GM20000 (cell line): ENCODE data around the gene ZNF454.

Source experiments
- DNase-seq: peaks from one replicate; pipeline ENCODE4 v3.0.0; 2012; ENCODE audit warnings: low spot score
- TF ChIP-seq, protein P1 (sequence below): IDR thresholded peaks from 2 replicates; pipeline ENCODE4 v1.5.1; 2012; ENCODE audit warnings: mild to moderate bottlenecking, control low read depth; ENCODE audit errors: extremely low read depth, missing control alignments

Gene ZNF454

DNA sequence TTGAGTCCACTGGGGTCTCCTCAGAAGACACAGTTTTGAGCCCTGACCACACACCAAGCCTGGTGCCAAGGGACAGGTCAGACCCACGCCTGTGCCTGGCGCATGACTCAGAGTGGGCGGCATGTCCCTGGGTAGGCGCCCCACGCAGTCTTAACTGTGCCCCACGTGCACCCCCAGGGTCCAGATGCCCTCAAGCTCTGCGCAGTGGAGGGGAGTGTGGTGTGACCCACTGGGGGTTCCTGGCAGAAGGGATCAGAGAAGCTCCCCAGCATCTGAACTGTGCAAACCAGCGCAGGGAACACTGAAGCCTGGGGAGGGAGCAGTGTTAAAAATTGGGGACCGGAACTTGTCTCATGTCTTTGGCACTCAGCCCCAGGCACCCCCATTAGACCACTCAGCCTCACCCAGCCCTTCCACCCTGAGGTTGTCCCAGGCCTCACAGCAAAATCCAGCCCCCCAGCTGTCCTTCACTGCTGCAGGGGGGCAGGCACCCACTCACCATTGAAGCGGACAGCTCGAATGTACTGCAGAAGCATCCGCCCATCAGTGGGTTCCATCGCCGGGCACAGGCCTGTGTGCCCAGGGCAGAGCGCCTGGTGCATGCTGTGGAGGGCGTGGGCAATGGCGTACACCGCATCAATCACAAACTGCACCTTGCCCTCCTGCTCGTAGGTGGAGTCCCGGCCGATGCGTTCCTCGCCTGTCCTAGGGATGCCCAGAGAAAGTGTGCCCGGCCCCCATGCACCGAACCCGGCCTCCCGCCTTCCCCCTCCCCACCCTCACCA, 47.6 kb downstream of the ZNF454 start:
- TF ChIP-seq, protein P1, sequence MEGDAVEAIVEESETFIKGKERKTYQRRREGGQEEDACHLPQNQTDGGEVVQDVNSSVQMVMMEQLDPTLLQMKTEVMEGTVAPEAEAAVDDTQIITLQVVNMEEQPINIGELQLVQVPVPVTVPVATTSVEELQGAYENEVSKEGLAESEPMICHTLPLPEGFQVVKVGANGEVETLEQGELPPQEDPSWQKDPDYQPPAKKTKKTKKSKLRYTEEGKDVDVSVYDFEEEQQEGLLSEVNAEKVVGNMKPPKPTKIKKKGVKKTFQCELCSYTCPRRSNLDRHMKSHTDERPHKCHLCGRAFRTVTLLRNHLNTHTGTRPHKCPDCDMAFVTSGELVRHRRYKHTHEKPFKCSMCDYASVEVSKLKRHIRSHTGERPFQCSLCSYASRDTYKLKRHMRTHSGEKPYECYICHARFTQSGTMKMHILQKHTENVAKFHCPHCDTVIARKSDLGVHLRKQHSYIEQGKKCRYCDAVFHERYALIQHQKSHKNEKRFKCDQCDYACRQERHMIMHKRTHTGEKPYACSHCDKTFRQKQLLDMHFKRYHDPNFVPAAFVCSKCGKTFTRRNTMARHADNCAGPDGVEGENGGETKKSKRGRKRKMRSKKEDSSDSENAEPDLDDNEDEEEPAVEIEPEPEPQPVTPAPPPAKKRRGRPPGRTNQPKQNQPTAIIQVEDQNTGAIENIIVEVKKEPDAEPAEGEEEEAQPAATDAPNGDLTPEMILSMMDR, result no peak
- DNase-seq, result no peak

DNA sequence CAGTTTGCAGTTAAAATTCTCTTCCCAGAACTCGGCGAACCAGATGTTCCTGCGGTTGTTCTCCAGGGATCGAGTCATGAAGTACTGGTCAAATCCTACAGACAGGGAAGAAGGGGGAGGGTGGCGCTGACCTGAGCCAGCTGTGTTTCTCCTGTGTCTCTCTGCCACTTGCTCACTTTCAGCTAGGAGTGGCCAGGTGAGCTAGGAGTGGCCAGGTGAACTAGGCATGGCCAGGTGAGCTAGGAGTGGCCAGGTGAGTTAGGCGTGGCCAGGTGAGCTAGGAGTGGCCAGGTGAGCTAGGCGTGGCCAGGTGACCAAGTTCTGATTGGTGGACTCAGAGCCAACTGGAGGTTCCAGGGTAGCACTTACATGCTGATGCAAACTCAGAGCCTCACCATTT, 48.3 kb downstream of the ZNF454 start:
- TF ChIP-seq, protein P1, result no peak

DNA sequence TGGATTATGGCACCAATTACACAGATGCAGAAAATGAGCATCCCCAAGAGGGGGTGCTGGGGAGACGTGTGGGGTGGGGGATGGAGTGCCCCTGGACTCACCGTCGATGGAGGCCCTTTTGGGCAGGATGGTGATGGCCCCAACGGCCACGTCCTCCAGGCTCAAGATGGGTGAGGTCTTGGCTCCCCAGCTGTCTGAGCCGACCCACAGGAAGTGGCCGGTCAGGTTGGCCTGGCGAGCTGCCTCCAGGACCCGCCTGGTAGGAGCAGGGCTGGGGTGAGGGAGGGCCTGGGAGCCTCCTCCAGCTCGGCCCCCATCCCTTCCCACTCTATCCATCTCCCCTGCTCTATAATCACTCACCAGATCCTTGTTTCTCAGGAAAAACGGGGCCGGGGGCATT, 49.5 kb downstream of the ZNF454 start:
- TF ChIP-seq, protein P1, result no peak
- no peak for DNase-seq

More for the DNA sequence above, 48.3 kb downstream of the ZNF454 start:
- DNase-seq, result no peak

DNA sequence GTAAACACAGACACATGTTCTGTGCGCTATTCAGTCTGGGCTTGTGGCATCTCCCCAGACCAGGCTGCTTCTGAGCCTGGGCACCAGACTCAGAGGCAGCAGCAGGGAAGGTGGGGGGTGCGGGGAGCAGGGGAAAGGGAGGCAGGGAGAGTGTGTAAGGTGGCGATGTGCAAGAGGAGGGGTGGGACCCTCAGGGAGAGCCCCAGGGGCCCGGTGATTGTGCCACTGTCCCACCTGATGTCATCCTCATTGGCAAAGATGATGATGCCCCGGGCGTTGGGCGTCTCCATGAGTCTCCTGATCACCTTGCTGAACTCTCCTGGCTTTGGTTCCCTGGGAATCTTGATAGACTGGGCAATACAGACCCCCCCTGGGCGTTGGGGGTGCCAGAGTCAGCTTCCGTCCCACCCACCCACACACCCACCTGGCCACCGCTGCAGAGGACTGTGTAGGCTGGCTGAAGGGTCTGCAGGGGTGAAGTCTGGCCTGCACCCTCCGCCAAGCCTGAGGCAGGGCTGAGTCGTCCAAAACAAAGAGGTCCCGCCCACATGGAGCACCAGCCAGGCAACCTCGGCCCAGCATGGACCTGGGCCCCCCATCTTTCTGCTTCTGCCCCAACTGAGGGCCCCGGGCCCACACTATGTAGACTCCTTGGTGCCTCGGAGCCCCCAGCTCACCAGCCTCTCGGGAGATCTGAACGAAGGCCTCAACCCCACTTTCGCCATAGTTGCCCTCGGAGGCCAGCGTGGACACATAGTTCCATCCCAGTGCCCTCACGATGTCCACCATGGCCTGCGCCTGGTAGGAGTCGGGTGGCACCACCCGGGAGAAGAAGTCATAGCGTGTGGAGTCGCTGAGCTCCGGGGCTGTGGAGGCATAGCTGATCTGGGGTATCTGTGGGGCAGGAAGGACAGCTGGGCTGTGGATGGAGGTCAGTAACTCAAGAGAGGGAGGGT, 50.5 kb downstream of the ZNF454 start:
- TF ChIP-seq, protein P1, result no peak

DNA sequence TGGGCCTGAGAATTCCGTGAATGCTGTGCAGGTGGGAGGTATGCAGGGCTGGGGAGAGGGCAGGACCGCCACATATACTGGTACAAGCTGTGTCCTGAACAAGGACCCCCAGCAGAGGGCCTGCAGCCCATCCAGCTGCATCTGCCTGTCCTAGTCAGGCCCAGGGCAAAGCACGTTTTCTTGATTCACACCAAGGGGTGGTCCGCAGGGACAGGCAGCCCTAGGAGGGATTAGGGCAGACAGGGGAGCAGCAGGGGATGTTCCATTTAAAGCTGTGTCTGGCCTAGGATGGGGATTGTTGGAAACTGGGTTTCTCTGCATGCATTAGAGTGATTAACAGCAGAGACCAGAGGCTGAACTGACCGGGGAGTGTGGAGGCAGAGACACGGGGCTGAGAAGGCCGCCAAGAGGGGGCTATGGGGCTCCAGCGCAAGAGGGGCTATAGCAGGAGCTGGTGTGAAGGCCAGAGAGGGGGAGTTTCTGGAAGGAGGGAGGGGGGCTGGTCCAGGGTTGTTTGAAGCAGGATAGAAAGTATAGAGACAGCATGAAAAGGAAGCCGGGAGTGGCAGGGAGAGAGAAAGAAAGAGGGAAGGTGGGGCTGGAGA, 51.4 kb downstream of the ZNF454 start:
- TF ChIP-seq, protein P1, result no peak
- DNase-seq, result no peak

More for the DNA sequence above, 50.5 kb downstream of the ZNF454 start:
- DNase-seq, result no peak

DNA sequence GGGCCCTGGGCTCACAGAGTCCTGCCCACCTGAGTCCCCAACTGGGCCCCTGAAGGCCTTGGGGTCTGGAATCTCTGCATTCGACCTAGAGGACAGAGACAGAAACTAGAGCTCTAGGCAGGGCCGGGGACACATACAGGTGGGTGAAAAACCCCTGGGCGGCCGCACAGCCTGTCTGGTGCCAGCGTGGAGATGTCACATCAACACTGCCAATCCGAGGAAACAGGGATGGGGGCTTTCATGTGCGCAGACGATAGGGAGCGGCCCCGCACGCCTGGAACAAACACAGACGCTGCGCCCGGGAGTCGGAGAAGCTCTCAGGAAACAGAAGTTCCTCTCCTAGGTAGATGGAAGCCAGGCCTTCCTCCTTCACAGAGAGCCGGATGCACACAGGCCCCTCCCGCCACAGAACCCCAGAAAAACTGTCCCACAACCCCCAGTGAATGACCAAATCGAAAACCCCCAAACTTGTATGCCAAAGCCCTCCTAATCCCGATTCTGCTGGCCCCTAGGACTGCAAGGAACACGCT, 52.3 kb downstream of the ZNF454 start:
- TF ChIP-seq, protein P1, result no peak
- DNase-seq, result no peak
